ENCODE measurements around the gene RRP1B. TPM values are rescaled to one million over a fixed set of nuclear protein-coding genes. Genes with fewer than 3 reads are reported as not detected.
A peak's percentile ranks its signal among the peaks of the same experiment; 100 is the strongest.

Gene RRP1B
- total and polyA plus RNA-seq, 2 experiments from 2014 or later, result 54.8 to 95.7 TPM

- Histone ChIP-seq H2AFZ (no peak overlapping the region), H3K4me3 (no peak overlapping the region), H3K4me1 (ENCODE audit: insufficient read depth) (peaks cover 13% of the 10 kb centered on the region; the same call in 1 of the 2 replicates), H3K4me2 (no peak overlapping the region), H3K79me2 (replicated peaks; ENCODE audit: insufficient read depth) (peaks cover 23% of the 10 kb centered on the region), H3K36me3 (ENCODE audit: insufficient read depth) (no peaks in the 10 kb centered on the region), H4K20me1 (replicated peaks; ENCODE audit: insufficient read depth) (peaks cover 19% of the 10 kb centered on the region), H3K9me2 (ENCODE audit: insufficient read depth) (no peaks in the 10 kb centered on the region), H3F3A (replicated peaks; ENCODE audit: low read depth) (peaks cover 5% of the 10 kb centered on the region; the same call in 1 of the 2 replicates), H3K27me3 (ENCODE audit: insufficient read depth) (peaks cover 15% of the 10 kb centered on the region), H3K27ac (ENCODE audit: low read depth) (no peak overlapping the region)
- DNase-seq (ENCODE audit: low spot score) (no peak), ATAC-seq (no peak)
- peaks cover 11% of the 10 kb centered on the region for H3K27me3 Mint-ChIP-seq (ENCODE audit: insufficient read depth, low read depth, poor library complexity)
- H3K27ac Mint-ChIP-seq, result no peak overlapping the region
- peaks cover 20% of the 10 kb centered on the region for H3K4me1 Mint-ChIP-seq
- TF ChIP-seq STAT1 (IDR thresholded peaks at IDR 0.05; ENCODE audit: unreplicated experiment), result no peak
- TF ChIP-seq, protein P1, sequence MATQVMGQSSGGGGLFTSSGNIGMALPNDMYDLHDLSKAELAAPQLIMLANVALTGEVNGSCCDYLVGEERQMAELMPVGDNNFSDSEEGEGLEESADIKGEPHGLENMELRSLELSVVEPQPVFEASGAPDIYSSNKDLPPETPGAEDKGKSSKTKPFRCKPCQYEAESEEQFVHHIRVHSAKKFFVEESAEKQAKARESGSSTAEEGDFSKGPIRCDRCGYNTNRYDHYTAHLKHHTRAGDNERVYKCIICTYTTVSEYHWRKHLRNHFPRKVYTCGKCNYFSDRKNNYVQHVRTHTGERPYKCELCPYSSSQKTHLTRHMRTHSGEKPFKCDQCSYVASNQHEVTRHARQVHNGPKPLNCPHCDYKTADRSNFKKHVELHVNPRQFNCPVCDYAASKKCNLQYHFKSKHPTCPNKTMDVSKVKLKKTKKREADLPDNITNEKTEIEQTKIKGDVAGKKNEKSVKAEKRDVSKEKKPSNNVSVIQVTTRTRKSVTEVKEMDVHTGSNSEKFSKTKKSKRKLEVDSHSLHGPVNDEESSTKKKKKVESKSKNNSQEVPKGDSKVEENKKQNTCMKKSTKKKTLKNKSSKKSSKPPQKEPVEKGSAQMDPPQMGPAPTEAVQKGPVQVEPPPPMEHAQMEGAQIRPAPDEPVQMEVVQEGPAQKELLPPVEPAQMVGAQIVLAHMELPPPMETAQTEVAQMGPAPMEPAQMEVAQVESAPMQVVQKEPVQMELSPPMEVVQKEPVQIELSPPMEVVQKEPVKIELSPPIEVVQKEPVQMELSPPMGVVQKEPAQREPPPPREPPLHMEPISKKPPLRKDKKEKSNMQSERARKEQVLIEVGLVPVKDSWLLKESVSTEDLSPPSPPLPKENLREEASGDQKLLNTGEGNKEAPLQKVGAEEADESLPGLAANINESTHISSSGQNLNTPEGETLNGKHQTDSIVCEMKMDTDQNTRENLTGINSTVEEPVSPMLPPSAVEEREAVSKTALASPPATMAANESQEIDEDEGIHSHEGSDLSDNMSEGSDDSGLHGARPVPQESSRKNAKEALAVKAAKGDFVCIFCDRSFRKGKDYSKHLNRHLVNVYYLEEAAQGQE (IDR thresholded peaks at IDR 0.05; ENCODE audit: unreplicated experiment), result no peak
- no peak for TF ChIP-seq JUNB (IDR thresholded peaks at IDR 0.05; ENCODE audit: unreplicated experiment)
- TF ChIP-seq EZH2 (IDR thresholded peaks at IDR 0.05; ENCODE audit: low read depth, unreplicated experiment), result no peak
- TF ChIP-seq ETS1 (IDR thresholded peaks at IDR 0.05), result no peak
- no peak for TF ChIP-seq NANOG (IDR thresholded peaks at IDR 0.05; ENCODE audit: borderline replicate concordance)
- no peak for TF ChIP-seq ZNF114 (CRISPR knock-in tag; IDR thresholded peaks at IDR 0.05)
- TF ChIP-seq ZNF331 (CRISPR knock-in tag; IDR thresholded peaks at IDR 0.05; ENCODE audit: low read depth), result no peak
- TF ChIP-seq, protein P2, sequence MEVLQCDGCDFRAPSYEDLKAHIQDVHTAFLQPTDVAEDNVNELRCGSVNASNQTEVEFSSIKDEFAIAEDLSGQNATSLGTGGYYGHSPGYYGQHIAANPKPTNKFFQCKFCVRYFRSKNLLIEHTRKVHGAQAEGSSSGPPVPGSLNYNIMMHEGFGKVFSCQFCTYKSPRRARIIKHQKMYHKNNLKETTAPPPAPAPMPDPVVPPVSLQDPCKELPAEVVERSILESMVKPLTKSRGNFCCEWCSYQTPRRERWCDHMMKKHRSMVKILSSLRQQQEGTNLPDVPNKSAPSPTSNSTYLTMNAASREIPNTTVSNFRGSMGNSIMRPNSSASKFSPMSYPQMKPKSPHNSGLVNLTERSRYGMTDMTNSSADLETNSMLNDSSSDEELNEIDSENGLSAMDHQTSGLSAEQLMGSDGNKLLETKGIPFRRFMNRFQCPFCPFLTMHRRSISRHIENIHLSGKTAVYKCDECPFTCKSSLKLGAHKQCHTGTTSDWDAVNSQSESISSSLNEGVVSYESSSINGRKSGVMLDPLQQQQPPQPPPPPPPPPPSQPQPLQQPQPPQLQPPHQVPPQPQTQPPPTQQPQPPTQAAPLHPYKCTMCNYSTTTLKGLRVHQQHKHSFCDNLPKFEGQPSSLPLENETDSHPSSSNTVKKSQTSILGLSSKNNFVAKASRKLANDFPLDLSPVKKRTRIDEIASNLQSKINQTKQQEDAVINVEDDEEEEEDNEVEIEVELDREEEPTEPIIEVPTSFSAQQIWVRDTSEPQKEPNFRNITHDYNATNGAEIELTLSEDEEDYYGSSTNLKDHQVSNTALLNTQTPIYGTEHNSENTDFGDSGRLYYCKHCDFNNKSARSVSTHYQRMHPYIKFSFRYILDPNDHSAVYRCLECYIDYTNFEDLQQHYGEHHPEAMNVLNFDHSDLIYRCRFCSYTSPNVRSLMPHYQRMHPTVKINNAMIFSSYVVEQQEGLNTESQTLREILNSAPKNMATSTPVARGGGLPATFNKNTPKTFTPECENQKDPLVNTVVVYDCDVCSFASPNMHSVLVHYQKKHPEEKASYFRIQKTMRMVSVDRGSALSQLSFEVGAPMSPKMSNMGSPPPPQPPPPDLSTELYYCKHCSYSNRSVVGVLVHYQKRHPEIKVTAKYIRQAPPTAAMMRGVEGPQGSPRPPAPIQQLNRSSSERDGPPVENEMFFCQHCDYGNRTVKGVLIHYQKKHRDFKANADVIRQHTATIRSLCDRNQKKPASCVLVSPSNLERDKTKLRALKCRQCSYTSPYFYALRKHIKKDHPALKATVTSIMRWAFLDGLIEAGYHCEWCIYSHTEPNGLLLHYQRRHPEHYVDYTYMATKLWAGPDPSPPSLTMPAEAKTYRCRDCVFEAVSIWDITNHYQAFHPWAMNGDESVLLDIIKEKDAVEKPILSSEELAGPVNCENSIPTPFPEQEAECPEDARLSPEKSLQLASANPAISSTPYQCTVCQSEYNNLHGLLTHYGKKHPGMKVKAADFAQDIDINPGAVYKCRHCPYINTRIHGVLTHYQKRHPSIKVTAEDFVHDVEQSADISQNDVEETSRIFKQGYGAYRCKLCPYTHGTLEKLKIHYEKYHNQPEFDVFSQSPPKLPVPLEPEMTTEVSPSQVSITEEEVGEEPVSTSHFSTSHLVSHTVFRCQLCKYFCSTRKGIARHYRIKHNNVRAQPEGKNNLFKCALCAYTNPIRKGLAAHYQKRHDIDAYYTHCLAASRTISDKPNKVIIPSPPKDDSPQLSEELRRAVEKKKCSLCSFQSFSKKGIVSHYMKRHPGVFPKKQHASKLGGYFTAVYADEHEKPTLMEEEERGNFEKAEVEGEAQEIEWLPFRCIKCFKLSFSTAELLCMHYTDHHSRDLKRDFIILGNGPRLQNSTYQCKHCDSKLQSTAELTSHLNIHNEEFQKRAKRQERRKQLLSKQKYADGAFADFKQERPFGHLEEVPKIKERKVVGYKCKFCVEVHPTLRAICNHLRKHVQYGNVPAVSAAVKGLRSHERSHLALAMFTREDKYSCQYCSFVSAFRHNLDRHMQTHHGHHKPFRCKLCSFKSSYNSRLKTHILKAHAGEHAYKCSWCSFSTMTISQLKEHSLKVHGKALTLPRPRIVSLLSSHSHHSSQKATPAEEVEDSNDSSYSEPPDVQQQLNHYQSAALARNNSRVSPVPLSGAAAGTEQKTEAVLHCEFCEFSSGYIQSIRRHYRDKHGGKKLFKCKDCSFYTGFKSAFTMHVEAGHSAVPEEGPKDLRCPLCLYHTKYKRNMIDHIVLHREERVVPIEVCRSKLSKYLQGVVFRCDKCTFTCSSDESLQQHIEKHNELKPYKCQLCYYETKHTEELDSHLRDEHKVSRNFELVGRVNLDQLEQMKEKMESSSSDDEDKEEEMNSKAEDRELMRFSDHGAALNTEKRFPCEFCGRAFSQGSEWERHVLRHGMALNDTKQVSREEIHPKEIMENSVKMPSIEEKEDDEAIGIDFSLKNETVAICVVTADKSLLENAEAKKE (CRISPR knock-in tag; IDR thresholded peaks at IDR 0.05), result no peak
- H3K4me3 Mint-ChIP-seq, result peak overlapping the region; percentile 71
- H3K36me3 Mint-ChIP-seq (ENCODE audit: low read depth), result no peaks in the 10 kb centered on the region; the same call in 2 of the 3 replicates
- H3K9me3 Mint-ChIP-seq, result peaks cover 3% of the 10 kb centered on the region; the same call in 1 of the 3 replicates
Observed at GRCh38 chr21:43717166-43717853, 58.0 kb downstream of the RRP1B start.

All from GM23338 (cell line).